ENCODE data around the gene NAV2.

NAV2 gene

DNA sequence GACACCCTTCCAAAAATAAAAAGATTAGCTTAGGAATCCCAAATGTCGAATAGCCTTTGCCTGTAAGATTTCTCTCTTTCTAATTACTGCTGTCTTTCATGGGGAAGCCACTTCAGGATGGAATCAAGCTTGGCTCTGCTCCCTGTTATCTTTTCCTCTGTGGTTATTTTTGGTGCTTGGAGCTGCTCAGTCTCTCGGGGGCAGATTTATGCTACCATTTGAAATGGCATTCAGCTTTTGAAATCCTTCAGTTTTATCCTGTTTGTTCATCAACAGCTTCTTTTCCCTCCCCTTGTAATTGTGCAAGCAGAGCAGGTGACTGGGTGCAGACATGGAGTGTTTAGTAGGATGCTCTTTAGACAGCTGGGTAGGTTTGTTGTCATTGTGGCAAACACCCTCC, 336.6 kb downstream of the NAV2 start:
- H3K4me3 ChIP-seq (ENCODE audit: low read depth, low read length), result no peak overlapping the region
- TF ChIP-seq, protein P1, sequence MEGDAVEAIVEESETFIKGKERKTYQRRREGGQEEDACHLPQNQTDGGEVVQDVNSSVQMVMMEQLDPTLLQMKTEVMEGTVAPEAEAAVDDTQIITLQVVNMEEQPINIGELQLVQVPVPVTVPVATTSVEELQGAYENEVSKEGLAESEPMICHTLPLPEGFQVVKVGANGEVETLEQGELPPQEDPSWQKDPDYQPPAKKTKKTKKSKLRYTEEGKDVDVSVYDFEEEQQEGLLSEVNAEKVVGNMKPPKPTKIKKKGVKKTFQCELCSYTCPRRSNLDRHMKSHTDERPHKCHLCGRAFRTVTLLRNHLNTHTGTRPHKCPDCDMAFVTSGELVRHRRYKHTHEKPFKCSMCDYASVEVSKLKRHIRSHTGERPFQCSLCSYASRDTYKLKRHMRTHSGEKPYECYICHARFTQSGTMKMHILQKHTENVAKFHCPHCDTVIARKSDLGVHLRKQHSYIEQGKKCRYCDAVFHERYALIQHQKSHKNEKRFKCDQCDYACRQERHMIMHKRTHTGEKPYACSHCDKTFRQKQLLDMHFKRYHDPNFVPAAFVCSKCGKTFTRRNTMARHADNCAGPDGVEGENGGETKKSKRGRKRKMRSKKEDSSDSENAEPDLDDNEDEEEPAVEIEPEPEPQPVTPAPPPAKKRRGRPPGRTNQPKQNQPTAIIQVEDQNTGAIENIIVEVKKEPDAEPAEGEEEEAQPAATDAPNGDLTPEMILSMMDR (IDR thresholded peaks at IDR 0.05; ENCODE audit: control insufficient read depth, extremely low read depth, insufficient read depth), result no peak
- DNase-seq (ENCODE audit: low read depth), result no peak

DNA sequence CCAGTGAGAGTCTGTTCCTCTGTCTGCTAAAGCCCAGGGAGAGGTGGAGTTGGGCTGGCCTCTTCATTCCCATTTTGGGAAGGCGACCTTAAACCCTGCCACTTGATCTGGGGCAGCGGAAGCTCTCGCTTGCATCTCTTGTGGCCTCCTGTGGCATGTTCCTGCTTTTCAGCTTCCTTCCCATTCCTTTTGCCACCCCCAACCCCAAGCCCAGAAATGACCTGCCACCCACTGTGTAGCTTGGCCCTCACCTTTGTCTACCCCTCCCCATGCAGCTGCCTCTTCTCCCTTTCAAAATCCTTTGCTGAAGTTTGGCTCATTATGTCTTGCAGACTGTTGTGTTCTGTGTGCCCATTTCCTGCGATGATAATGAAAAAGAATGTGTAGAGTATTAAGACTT, 337.4 kb downstream of the NAV2 start:
- no peak overlapping the region for H3K4me3 ChIP-seq (ENCODE audit: low read depth, low read length)
- DNase-seq (ENCODE audit: low read depth), result no peak
- TF ChIP-seq, protein P1 (IDR thresholded peaks at IDR 0.05; ENCODE audit: control insufficient read depth, extremely low read depth, insufficient read depth), result no peak

DNA sequence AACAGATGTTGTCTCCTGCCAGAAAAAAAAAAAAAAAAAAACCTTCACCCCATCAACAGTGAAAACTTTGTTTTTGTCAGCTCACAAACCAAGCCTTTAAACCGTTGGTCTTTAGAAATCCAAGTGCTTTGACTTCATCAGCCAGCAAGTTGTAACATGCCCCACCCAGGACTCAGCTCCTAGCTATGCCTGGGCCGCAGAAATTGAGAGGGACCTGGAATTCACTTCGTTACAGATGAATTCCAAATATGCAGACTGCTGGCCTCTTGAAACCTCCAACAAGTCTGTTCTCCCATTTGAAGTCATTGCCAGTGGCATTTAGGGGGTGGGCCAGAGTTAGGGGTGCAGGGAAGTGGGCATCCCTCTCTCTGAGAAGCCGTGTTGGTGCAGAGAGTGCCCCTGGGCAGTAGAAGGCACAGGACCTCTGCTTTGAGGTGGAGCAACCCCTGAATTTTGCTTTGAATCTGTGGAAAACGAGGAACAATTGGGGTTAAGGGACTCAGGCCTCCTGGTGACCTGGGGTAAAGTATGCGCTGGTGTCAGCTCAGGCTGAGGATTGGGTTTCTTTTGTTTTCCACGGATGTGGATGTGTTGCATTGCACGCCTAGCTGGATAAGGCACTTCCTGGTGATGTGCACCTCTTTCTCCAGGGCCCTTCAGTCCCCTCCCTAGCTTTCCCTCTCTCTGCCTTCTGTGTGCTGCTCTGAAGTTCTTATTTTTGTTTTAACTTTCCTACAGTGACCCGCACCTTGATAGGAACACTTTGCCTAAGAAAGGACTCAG, 338.1 kb downstream of the NAV2 start:
- H3K4me3 ChIP-seq (ENCODE audit: low read depth, low read length), result no peak overlapping the region
- TF ChIP-seq, protein P1 (IDR thresholded peaks at IDR 0.05; ENCODE audit: control insufficient read depth, extremely low read depth, insufficient read depth), result no peak
- DNase-seq (ENCODE audit: low read depth), result no peak

DNA sequence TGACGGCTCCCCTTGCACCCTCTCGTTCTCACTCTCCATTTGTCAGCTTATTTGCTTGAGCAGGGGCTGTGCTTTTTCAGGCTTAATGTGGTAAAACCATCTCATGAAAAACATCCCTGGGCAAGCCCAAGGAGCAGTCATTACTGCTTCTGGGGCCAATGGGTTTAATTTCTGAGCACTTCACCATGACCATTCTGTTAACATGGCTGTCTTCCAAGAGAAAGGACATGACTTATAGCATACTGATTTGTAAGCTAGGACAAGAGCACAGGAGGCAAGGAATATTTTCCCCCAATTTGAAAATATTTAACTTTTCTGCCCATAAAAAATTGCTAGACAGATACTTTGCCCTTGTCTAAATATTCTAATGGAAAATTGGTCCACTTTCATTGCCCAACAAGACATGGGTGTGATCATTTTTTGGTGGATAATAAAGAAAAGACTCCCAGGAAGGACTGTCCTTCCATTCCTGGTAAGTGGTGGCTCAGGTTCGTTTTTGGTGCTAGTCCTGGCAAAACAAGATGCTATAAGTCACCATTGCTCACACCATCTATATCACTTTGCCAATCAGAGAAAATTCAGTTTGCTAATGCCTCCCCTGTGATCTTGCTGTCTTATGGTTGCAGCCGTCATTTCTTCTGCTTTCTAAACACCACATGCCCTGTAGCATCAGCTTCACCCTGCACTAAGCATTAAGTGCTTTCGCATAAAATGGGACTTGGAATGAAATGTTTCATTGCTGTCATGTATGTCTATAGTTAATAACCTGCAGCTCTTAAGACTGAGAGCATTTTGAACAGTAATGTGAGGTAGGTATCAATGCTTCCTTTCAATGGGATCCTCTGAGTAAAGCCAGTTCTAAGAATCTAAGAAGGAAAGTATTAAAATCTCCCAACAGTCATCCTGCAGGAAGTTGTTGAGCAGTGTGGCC, 339.1 kb downstream of the NAV2 start:
- TF ChIP-seq, protein P1 (IDR thresholded peaks at IDR 0.05; ENCODE audit: control insufficient read depth, extremely low read depth, insufficient read depth), result no peak
- no peak for DNase-seq (ENCODE audit: low read depth)
- H3K4me3 ChIP-seq (ENCODE audit: low read depth, low read length), result no peak overlapping the region

DNA sequence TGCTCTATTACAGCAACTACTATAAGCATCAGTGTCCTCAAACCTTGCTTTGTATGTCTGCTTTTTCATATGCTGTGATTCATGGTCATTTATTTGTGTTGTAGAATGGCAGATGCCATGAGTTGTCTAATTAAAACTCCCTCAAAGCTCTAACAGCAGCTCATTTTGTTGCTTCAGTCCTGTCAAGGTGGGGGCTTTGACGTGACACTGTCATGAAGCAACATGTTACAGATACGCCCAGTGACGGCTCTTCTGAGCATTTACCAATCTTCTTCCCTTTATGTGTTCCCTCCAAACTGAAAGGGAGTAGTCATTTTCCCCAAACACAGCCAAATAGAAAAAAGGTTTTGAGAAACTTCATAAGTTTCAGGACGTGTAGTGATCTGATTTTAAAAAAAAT, 340.9 kb downstream of the NAV2 start:
- no peak for DNase-seq (ENCODE audit: low read depth)
- TF ChIP-seq, protein P1 (IDR thresholded peaks at IDR 0.05; ENCODE audit: control insufficient read depth, extremely low read depth, insufficient read depth), result no peak
- no peak overlapping the region for H3K4me3 ChIP-seq (ENCODE audit: low read depth, low read length)

DNA sequence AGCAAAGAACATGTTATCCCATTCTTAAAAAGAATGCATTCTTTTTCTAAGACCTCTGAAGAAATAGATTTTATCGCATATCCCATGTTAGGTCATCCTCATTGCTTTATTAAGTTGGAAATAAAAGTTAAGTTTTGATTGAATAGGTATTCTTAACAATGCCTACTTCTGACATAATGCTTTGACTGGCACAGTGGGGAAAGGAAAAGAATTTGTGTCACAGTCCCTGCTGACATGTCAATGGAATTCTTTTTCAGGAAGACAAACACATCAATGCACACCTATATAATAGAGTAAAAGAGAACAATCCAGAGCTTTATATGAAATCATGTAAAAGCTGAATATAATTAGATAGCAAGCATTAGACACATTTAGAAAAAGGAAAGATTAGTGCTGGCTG, 341.9 kb downstream of the NAV2 start:
- TF ChIP-seq, protein P1 (IDR thresholded peaks at IDR 0.05; ENCODE audit: control insufficient read depth, extremely low read depth, insufficient read depth), result no peak
- no peak overlapping the region for H3K4me3 ChIP-seq (ENCODE audit: low read depth, low read length)
- no peak for DNase-seq (ENCODE audit: low read depth)
